HG03442 (cell line): ENCODE measurements around the gene ZNRD2.
"Not testable (repeated sequence)": the region's sequence is repeated elsewhere in the genome, so short reads cannot be mapped to it uniquely, and the experiment has no call there.

Experiments
- ATAC-seq: cut with Tn5 transposase; IDR thresholded peaks from one replicate; pipeline ENCODE4 v1.9.1; 2021; ENCODE audit warnings: mild to moderate bottlenecking, moderate library complexity; ENCODE audit not compliant: unreplicated experiment

ZNRD2 gene

DNA sequence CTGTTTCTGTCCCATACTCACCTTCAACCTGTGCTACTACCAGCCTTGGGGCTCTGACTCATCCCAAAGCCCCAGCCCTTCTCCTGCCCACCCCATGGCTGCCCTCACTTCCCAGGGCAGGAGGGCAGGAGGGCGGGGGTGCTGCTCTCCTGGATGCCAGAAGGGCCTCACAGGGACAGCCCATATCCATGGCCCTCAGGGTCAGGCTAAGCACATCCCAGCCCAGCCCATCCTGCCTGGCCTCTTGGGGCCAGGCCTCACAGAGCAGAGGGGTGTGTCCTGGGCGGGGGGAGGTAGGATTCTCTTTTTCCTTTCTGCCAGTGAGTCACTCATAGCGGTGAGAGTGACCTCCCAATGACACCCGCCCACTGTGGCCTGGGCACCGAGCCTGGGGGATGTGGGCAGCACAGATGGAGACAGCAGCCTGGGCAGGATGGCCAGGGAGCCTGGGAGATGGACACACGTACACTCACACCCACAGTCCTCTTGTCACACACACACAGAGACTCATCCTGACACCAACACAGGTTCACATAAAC, 14.5 kb upstream of the ZNRD2 start:
- ATAC-seq: no peak

DNA sequence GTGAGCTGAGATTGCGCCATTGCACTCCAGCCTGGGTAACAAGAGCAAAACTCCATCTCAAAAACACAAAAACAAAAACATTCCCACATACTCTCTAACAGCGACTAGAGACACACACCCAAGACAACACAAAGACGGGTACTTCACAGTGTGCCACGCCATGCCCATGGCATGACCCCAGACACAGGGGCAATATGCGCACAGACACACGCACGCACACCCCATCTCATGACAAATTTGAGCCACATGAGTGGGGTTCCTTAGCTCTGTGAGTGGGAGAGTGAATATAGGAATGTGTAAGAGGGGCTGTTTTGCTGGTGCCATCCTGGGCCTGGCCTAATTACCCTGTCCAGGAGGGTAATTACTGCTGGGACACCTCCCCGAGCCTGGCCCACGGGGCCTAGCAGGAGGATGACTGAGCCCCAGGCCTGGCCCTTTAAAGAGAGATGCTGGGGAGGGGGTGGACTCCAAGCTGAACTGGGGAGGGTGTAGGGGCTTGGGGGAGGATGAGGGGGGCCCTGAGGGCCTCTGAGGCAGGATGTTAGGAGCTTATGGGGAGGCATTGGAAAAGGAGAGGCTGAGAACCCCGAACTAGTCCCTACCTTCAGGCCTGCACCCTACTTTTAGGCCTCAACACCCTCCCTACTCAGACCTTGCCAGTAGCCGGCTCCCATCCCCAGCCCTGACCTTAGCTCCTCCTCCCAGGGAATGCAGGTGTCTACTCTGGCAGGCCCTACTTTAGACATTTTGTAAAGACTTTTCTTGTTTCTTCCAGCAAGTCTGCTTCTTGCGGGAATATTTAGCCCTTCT, 13.6 kb upstream of the ZNRD2 start:
- no peak for ATAC-seq

DNA sequence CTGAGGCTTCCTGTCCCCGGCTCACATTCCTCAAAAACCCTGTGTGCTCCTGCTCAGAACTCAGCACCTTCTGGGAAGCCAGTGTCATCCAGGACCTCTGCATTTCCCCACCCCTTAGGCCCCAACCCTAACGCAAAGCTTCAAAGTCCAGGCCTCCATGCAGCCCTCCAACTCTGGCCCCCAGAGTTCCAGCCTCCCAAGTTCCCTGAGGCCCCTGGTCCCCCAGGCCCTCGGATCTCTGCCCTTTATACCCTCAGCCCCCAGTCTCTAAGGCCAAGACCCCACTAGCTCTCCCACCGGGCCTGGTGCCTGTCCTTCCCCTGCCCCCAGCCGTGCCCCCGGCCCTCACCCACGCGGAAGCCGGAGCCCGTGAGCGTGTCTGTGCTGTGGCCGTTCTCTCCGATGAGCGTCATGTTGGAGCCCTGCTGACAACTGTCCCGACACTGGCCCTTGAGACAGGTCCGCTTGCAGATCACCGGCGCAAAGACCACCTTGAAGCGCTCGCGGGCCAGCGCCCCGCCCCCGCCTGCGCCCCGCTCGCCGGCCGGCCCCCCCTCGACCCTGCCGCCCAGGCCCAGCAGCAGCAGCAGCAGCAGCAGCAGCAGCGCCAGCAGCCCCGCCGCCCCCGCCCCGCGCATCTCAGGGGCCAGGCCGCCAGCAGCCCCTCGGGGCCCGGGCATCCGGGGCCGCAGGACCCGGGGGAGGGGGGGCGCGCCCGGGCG, 12.8 kb upstream of the ZNRD2 start:
- ATAC-seq: no peak

DNA sequence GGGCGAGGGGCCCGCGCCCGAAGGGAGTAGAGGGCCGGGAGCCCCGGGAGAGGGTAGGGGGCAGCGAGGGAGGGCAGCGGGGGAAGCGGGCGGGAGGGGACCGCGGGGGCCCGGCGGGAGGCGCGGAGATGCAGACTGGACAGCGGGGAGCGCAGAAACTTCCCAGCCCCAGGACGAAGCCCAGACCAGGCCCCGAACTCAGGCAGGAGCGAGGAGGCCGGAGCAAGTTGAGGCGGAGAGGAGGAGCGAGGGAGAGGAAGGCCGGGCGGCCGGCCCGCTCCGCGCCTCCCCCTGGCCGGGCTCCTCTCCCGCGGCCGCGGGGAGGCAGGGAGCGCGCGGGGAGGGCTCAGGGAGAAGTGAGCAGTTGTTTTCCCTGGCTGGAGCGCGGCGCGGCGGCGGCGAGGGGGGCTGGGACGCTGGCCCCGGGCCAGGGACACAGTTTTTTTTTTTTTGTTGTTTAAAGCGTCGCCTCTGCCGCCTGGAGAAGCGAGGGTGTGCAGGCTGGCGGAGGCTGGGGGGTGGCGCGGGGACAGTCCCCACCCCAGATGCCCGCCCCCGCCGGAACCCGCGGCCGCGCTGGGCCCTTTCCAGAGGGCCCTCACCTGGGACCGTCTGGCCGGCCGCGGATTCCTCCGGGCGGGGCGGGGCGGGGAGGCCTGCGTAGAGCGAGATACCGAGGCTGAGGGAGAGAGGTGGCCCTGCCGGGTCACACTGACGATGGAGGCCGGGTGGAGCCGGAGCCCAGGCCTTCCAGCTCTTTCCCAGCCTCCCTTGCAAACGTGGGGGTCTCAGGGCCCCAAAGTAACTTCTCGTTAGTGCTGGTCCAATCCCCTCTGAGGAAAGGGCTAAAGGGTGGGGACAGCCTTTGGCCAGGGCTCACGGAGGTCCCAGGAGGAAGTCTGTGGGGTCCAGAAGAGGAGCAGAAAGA, 12.0 kb upstream of the ZNRD2 start, which contains the start of gene LTBP3:
Gene LTBP3, minus strand, starts transcription at position 358 of the 928 bp plus-strand sequence. CDS start 400 bp downstream, outside the sequence.
- no peak for ATAC-seq

DNA sequence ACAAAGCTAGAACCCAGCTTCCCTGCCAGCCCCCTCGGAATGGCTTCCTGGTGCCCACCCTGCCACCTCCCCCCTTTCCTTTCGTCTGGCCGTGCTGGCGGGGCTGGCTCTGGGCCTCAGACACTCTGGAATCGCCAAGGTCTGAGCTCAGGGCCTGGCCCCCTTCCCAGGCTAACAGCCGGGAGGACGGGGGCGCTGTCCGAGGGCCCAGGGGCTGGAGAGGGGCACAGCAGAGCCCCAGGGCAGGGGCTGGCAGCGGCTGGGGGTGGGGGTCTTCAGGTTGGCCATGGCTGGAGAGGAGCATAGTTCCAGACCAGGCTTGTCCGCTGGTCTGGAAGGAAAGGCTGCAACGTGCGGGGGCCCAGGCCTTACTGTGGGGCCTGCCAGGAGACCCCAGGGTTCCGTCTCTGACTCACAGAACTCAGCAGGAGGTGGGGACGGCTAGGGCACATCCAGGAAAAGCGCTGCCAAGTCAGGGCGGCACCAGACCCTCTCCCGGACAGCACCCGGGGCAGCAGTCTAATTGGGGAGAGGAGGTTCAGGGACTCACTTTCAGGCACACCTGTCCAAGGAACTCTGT, 11.3 kb upstream of the ZNRD2 start:
- ATAC-seq: no peak

DNA sequence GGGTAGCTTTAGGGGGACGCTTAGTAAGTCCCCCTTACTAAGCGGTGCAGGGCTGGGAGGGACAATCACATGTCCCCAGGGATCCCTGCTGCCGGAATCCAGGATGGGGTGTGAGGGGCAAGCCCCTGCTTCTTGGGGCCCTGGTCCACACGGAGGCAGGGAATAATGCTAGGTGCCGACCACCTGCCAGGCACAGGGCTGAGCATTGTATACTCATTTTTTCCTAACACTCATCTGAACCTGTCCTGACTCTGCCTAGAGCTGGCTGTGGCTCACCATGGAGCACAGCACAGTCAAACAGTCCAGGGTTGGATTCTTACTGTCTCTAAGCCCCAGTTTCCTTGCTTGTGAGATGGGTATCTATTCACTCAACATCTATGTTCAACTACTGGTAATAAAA, 10.7 kb upstream of the ZNRD2 start:
- no peak for ATAC-seq

DNA sequence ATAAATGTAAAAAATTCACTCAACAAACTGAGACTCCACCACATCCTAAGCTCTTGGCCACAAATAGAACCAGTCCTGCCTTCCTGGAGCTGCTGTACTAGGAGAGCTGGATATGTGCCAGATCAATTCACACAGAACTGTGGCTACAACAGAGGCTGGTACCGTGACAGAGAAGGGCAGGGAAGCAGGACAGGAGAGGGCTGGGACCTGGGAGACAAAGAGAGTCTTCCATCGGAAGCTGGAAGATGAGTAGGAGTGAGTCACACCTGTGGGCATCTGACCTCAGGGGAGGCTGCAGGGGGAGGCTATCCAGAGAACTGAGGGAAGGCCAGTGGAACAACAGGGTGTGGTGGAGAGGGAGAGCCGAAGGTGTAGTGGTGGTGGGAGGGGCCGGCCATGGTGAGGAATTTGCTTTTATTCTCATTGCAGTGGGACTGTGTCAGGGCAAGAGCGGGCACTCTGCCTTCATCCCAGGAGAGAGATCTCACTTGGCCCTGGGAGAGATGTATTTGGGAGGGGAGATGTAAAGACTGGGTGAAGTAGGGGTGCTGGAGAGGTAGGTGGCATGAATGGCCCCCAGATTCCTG, 10.2 kb upstream of the ZNRD2 start:
- no peak for ATAC-seq

DNA sequence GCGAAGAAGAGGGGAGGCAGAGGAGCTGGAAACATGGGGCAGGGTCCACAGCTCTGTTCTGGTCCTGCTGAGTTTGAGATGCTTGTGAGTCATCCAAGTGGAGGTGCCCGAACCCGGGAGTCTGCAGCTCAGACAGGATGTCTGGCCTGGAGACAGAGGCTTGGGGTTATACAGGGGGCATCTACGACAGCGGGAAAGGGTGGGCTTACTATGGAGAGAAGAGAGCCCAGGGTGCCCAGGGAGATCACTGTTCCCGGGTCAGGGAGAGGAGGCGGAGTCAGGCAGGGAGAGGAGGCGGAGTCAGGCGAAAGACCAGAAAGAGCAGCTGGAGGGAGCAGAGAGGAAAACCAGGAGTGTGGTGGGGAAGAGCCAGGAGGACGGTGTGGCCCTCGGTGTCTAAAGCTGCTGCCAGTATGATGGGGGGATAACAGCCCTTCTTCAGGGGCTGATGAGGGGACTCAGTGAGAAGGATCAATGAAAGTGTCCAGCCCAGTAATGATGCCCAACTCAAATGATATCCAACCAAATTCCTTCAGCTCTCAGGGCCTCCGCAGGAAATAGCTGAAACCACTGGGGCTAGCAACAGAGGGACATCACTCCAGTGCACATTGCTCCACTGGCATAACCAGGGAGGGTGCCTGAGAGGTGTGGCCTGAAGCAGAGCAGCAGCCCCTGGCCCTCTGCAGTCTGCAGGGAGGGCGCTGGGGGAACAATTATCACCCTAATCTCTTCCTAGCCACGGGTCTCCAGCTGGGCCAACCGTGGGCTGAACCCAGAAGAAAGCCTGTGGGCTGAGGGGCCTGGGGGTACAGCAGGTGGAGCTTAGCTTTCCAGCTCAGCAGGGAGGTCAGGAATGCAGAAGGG, 9.5 kb upstream of the ZNRD2 start:
- ATAC-seq: no peak

DNA sequence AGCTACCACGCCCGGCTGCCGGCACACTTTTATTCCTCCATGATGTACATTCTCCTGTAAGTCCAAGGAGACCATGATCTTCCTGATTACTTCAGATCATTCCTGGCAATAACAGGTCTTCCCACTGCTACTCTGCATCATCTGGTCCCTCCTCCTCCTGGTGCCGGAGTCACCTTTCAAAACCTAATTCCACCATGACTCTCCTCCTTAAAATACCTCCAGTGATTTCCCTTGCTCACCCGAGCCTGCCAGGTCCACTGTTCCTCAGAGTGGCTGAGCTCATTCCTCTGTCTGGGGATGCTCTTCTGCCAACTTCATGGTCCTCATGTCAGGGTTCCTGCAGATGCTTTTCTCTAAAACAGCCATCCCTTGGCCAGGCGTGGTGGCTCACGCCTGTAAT, 8.3 kb upstream of the ZNRD2 start:
- ATAC-seq: no peak

DNA sequence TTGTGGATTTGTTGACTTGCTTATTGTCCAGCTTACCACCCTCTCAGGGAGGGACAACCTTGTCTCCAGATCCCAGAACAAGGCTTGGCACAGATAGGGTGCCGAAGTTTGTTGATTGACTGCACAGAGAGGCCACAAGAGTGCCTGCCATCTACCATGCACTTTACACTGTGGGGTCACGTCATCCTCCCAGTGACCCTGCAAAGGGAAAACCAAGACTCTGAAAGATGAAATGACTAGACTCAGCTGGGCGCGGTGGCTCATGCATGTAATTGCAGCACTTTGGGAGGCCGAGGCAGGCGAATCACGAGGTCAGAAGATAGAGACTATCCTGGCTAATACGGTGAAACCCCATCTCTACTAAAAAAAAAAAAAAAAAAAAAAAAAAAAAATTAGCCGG, 7.5 kb upstream of the ZNRD2 start:
- no peak for ATAC-seq

DNA sequence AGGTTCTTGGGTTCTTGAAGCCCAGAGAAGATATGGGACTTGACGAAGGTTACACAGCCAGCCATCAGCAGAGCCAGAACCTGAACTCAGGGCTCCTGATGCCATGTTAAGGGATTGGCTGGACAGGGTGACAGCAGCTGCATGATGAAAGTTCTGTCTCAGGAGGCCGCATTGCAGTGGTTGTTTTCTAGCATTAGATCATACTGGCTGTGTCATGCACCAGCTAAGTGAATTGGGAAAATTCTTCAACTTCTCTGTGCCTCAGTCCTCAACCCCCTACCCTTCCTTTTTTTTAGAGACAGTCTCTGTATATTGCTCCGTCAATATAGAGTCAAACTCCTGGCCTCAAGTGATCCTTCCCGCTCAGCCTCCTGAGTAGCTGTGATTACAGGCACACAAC, 6.7 kb upstream of the ZNRD2 start:
- ATAC-seq: no peak

DNA sequence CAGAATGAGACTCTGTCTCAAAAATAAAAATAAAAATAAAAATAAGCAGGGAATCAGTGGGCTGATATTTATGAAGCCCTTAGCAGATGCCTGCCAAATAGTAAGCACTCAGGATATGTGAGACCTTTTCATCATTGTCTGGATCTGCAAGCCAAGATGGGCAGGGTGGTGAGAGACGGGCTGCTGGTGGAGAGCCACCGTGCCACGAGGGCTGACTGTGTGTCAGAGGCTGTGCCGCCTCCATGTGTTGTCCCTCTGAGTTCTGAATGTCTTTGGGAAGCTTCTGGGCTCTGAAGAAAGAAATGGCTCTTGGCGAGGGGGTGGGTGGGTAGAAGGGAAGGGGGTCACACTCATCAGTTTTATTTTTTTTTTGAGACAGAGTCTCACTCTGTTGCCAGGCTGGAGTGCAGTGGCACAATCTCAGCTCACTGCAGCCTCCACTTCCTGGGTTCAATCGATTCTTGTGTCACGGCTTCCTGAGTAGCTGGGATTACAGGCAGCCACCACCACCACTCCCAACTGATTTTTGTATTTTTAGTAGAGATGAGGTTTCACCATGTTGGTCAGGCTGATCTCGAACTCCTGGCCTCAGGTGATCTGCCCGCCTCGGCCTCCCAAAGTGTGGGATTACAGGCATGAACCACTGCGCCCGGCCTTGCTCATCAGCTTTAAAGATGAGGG, 5.3 kb upstream of the ZNRD2 start:
- not testable (repeated sequence) for ATAC-seq

DNA sequence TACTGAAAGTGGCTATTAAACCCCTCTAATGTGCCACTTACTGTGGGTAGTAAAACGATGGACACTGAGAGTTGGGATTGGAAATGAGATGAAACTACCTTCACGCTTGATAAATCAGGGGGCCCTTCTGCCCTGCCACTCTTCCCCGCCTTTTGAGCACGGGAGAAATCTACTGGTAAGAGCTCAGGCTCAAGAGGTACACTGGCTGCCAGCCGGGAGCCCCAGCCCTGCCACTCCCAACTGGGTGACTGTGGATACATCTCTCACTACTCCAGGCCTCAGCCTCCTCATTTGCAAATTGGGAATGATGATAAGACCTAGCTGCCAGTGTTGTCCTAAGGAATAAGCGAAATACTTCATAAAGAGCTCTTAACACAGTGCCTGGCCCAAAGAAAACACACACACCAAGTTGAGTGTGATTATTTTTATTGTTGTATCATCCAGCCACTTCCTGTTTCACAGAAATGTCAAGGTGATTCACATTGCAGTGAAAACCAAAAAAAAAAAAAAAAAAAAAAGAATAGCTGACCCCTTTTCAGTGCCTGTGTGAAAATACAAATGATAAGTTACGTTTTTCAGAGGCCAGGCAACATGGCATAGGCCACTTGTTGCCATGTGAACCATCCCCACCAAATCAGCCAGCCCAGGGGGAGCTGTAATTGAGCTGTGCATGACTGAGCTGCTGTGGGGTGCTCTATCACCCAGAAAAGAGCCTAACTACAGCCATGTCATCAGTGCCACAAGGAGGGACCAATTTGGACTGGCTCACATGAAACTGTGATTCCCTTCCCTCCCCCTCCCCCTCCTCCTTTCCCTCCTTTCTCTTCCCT, 4.4 kb upstream of the ZNRD2 start:
- no peak for ATAC-seq

DNA sequence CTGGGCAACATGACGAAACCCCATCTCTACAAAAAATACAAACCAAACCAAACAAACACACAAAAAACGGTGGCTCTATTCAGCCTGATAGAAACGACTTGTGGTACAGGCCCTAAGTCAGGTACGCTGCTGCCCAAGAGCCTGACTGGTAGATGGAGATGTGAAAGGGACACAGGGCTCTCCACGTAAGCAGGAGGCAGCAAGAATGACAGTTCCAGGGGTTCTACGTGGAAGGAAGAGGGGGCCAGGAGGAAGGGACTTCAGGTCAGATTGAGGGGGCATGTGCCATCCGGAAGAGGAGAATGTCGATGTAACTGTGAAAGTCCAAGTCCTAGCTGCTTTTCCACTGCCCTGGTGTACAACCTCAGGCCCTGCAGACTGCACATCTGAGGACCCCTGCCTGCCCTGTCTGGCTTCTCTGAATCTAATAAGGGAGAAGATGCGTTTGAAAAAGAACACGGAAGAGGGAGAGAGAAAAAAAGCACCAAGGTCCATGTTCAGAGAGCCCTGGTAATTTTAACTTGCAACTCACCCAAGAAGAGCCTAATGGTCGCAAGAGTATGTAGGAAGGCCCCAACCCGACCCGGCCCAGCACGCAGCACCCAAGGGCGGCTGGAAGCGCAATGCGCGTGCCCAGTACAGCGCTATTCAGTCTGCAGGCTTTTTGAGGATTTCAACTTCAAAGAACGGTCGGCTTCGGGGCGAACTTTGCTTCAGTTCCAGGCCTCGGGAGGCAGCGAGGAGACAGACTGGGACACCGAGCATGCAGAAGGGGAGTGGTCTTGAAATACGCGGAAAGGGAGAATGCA, 909 bp upstream of the ZNRD2 start:
- peak; percentile 3 for ATAC-seq

DNA sequence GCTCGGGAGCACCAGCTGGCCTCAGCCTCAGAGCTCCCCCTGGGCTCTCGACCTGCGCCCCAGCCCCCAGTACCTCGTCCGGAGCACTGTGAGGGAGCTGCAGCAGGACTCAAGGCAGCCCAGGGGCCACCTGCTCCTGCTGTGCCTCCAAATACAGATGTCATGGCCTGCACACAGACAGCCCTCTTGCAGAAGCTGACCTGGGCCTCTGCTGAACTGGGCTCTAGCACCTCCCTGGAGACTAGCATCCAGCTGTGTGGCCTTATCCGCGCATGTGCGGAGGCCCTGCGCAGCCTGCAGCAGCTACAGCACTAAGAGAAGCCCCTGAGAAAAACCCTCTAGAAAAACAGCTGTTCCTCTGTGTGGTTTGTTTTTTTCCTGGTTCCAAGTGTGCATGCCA, 1.1 kb downstream of the ZNRD2 start:
- no peak for ATAC-seq

DNA sequence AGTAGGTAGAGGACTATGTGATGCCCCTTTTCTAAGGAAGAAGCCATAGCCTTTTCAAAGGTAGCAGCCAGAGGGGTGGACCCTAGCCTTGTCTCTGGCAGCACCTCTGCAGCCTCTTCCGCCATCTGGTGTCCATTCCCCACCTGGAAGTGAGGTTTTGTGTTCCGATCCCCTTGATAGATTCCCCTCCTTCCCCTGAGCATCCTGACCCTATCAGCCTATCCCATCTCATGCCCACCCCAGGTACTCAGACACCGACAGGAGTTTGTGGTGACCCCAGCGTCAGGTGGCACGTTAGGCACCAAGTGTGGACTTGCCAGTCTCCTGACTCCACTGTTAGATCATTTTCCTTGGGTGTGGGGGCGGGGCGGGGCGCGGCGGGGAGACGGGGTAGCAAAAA, 1.7 kb downstream of the ZNRD2 start:
- ATAC-seq: no peak
